GM12878 (cell line): Measurements from ENCODE around the gene RMI2. TPM values are rescaled to one million over a fixed set of nuclear protein-coding genes. Genes with fewer than 3 reads are reported as not detected.
"Not testable (repeated sequence)": the region's sequence is repeated elsewhere in the genome, so short reads cannot be mapped to it uniquely, and the experiment has no call there.

Experiments
- ATAC-seq: fragments of 200-7000 bp; cut with Tn5 transposase; 3 replicates; pipeline ENCODE4 v1.9.1; 2020; ENCODE audit warnings: mild to moderate bottlenecking, moderate library complexity
- BruUV-seq: library from RNA; stranded (reverse); fragments of 400-500 nt; replicated peaks from 2 replicates; lab custom pipeline; 2021; lab: Mats Ljungman, UMichigan
- CTCF ChIA-PET: fragments of 300-600 bp; sonication (Branson Sonifier 250); formaldehyde crosslinking; extraction: SDS; loops from one replicate; lab custom pipeline; 2021; ENCODE audit warnings: inconsistent platforms; lab: Yijun Ruan, JAX
- POLR2A ChIA-PET: fragments of 350-600 bp; formaldehyde crosslinking; extraction: SDS; loops from one replicate; lab custom pipeline; 2021; ENCODE audit warnings: inconsistent platforms; lab: Charles Lee
- RAD21 ChIA-PET: fragments of 300-600 bp; sonication (Branson Sonifier 250); formaldehyde crosslinking; loops from one replicate; lab custom pipeline; 2023; ENCODE audit warnings: antibody characterized with exemption; ENCODE audit not compliant: unreplicated experiment; lab: Charles Lee
- SMC1A ChIA-PET: fragments of 300-600 bp; sonication (Branson Sonifier 250); formaldehyde crosslinking; loops from one replicate; lab custom pipeline; 2023; ENCODE audit not compliant: unreplicated experiment, uncharacterized antibody; lab: Charles Lee
- DNase-seq: peaks from one replicate; pipeline ENCODE4 v3.0.0-alpha.2; 2011; ENCODE audit warnings: low read depth, low spot score
- FAIRE-seq: peaks from 3 replicates; lab custom pipeline; 2011; peaks lifted over from hg19 to GRCh38; lab: Jason Lieb, UNC
- H2AFZ ChIP-seq: 2 replicates; pipeline ENCODE4 v1.6.0; 2011; ENCODE audit warnings: low read depth, low read length, control low read depth; ENCODE audit not compliant: control insufficient read depth
- H3K27ac ChIP-seq: 2 replicates; pipeline ENCODE4 v1.5.1; 2011; ENCODE audit warnings: control low read depth; ENCODE audit not compliant: control insufficient read depth, insufficient read depth
- H3K27me3 ChIP-seq, 2 experiments: replicated peaks in 1 of 2; 2 replicates each; pipeline versions ENCODE4 v1.6.0 to v1.6.1; 2011; ENCODE audit warnings: low read length in 1 of 2; ENCODE audit not compliant: control insufficient read depth in 2 of 2, insufficient read depth in 2 of 2
- H3K36me3 ChIP-seq, 2 experiments: 2 replicates each; pipeline ENCODE4 v1.5.1; 2011; ENCODE audit warnings: low read length in 1 of 2; ENCODE audit not compliant: control insufficient read depth in 2 of 2, insufficient read depth in 2 of 2
- H3K4me1 ChIP-seq: 2 replicates; pipeline ENCODE4 v1.6.1; 2011; ENCODE audit warnings: mild to moderate bottlenecking, low read length, moderate library complexity, mixed read lengths; ENCODE audit not compliant: control insufficient read depth, insufficient read depth
- H3K4me2 ChIP-seq: 2 replicates; pipeline ENCODE4 v1.6.0; 2011; ENCODE audit warnings: control low read depth; ENCODE audit not compliant: control insufficient read depth, insufficient read depth
- H3K4me3 ChIP-seq: fragments of 200-600 bp; sonication (generic); 2 replicates; pipeline ENCODE4 v1.5.1; 2016
- H3K79me2 ChIP-seq: 2 replicates; pipeline ENCODE4 v1.6.0; 2011; ENCODE audit warnings: low read length; ENCODE audit not compliant: control insufficient read depth, insufficient read depth
- H3K9ac ChIP-seq: 2 replicates; pipeline ENCODE4 v1.8.0; 2011; ENCODE audit warnings: low read length, control low read depth, mixed read lengths; ENCODE audit not compliant: control insufficient read depth, insufficient read depth
- H3K9me3 ChIP-seq: replicated peaks from 3 replicates; pipeline ENCODE4 v1.5.1; 2011; ENCODE audit warnings: mild to moderate bottlenecking, low read length; ENCODE audit not compliant: control insufficient read depth, insufficient read depth
- H4K20me1 ChIP-seq: 2 replicates; pipeline ENCODE4 v1.6.0; 2011; ENCODE audit not compliant: control insufficient read depth, insufficient read depth
- BACH1 ChIP-seq: fragments of 450-650 bp; IDR thresholded peaks from 2 replicates; pipeline ENCODE4 v1.6.1; 2017; ENCODE audit warnings: mild to moderate bottlenecking, borderline replicate concordance
- CREM ChIP-seq: IDR thresholded peaks from 2 replicates; pipeline ENCODE4 v1.6.1; 2014; ENCODE audit warnings: antibody characterized with exemption, low read depth
- EED ChIP-seq: sonication (generic); IDR thresholded peaks from 2 replicates; pipeline ENCODE4 v1.6.1; 2016; ENCODE audit warnings: antibody characterized with exemption, low read depth
- ETV6 ChIP-seq, 2 experiments: fragments of 450-650 bp in 1 of 2; IDR thresholded peaks in 1 of 2; conservative IDR thresholded peaks in 1 of 2; 2 replicates each; pipeline ENCODE4 v1.6.1; 2014; ENCODE audit warnings: antibody characterized with exemption in 1 of 2, borderline replicate concordance in 1 of 2, low read depth in 1 of 2, mild to moderate bottlenecking in 1 of 2, moderate library complexity in 1 of 2
- HDGF ChIP-seq: fragments of 450-650 bp; IDR thresholded peaks from 2 replicates; pipeline ENCODE4 v1.6.1; 2016; ENCODE audit warnings: antibody characterized with exemption
- JUNB ChIP-seq: IDR thresholded peaks from 2 replicates; pipeline ENCODE4 v1.6.1; 2016; ENCODE audit warnings: antibody characterized with exemption, mild to moderate bottlenecking
- NR2F1 ChIP-seq: fragments of 450-650 bp; conservative IDR thresholded peaks from 2 replicates; pipeline ENCODE4 v1.6.1; 2017; ENCODE audit warnings: mild to moderate bottlenecking
- POU2F2 ChIP-seq: IDR thresholded peaks from 3 replicates; pipeline ENCODE4 v1.6.1; 2011; ENCODE audit warnings: low read depth, mild to moderate bottlenecking, low read length, borderline replicate concordance
- RB1 ChIP-seq: fragments of 450-650 bp; formaldehyde crosslinking; IDR thresholded peaks from 2 replicates; pipeline ENCODE4 v1.6.1; 2017; ENCODE audit warnings: mild to moderate bottlenecking, borderline replicate concordance
- SP1 ChIP-seq: IDR thresholded peaks from one replicate; pipeline ENCODE4 v1.6.1; 2011; ENCODE audit warnings: low read depth, low read length
- TCF7 ChIP-seq: IDR thresholded peaks from 2 replicates; pipeline ENCODE4 v1.6.1; 2014; ENCODE audit warnings: antibody characterized with exemption, borderline replicate concordance
- ZBED1 ChIP-seq: IDR thresholded peaks from 2 replicates; pipeline ENCODE4 v1.6.1; 2016; ENCODE audit warnings: borderline replicate concordance
- ZNF207 ChIP-seq: fragments of 450-650 bp; IDR thresholded peaks from 2 replicates; pipeline ENCODE4 v1.6.1; 2014; ENCODE audit warnings: antibody characterized with exemption, mild to moderate bottlenecking, borderline replicate concordance
- WGBS: methylation state at CpG from one replicate; pipeline ENCODE4 v1.1.6; 2016; ENCODE audit warnings: low lambda C conversion rate; ENCODE audit not compliant: insufficient replicate concordance, insufficient coverage; ENCODE audit errors: missing lambda C conversion rate; 5-methylcytosine and 5-hydroxymethylcytosine counted together
- in situ Hi-C: fragments of 300-500 bp; cut with MboI; formaldehyde crosslinking; loops from 9 replicates; pipeline ENCODE4 v1.14.3; 2018; ENCODE audit warnings: mixed read lengths
- intact Hi-C: fragments of 100-400 bp; cut with micrococcal nuclease; formaldehyde crosslinking; loops from one replicate; pipeline ENCODE4 v1.14.2; 2022; ENCODE audit not compliant: unreplicated experiment
- polyA plus RNA-seq, 11 experiments: library from polyadenylated mRNA; depleted of rRNA in 4 of 11; unstranded in 6 of 11; stranded (reverse) in 5 of 11; fragments of >200 nt; fragmentation: Nextera tagmentation in 4 of 11; fragmentation: Illumina TruSeq in 1 of 11; extraction: Ambion mirVana in 4 of 11; extraction: Trizol in 1 of 11; gene quantifications; 1 replicate in 1 of 11; 2 replicates in 10 of 11; pipeline versions ENCODE4 v1.2.1 to v1.2.3, GENCODE V29; 2011 to 2016; ENCODE audit warnings: inconsistent platforms in 2 of 11, missing spikeins in 2 of 11, low read depth in 1 of 11
- total RNA-seq, 4 experiments: library from RNA; depleted of rRNA in 3 of 4; stranded (reverse); fragments of >200 nt in 3 of 4; fragmentation: Illumina TruSeq in 1 of 4; extraction: Trizol in 1 of 4; gene quantifications; 2 replicates each; pipeline versions ENCODE4 v1.2.1 to v1.2.3, GENCODE V29; 2013 to 2021
- TF ChIP-seq, protein P1 (sequence below): fragments of 450-650 bp; IDR thresholded peaks from 2 replicates; pipeline ENCODE4 v1.6.1; 2017; ENCODE audit warnings: mild to moderate bottlenecking
- TF ChIP-seq, protein P2 (sequence below): fragments of 450-650 bp; IDR thresholded peaks from 2 replicates; pipeline ENCODE4 v1.6.1; 2016; ENCODE audit warnings: mild to moderate bottlenecking
- TF ChIP-seq, protein P3 (sequence below): fragments of 450-650 bp; IDR thresholded peaks from 2 replicates; pipeline ENCODE4 v1.6.1; 2017; ENCODE audit warnings: mild to moderate bottlenecking, low read depth, inconsistent platforms; ENCODE audit not compliant: poor library complexity, severe bottlenecking
- TF ChIP-seq, protein P4 (sequence below): IDR thresholded peaks from 2 replicates; pipeline ENCODE4 v1.6.1; 2012; ENCODE audit warnings: low read length, inconsistent platforms

The RMI2 gene
- total and polyA plus RNA-seq, 10 of the 15 experiments (the other 5 are each of a cell fraction or from before 2014, with no cell fraction given): 9.6 to 68.8 (median 32.1) TPM

DNA sequence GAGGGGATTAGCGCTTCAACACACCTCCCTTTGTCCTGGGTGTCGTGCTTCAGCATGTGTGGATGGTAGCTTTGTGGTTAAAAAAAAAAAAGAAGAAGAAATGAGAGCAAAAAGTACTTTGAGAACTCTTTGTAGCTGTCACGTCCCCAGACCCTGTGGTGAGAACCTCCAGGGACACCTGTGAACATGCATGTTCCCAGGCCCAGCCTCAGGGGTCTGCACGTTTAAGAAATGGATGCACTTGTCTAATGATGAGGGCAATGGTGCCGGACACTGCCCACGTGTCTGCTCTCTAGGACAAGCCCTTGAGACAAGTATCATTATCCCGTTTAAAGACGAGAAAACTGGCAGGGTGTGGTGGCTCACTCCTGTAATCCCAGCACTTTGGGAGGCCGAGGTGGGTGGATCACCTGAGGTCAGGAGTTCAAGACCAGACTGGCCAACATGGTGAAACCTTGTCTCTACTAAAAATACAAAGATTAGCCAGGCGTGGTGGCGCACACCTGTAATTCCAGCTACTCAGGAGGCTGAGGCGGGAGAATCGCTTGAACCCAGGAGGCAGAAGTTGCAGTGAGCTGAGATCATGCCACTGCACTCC is 46.2 kb upstream of the RMI2 start:
- Histone ChIP-seq H3K4me1 (peaks cover 60% of the 10 kb centered on the region), H3K9ac (peak overlapping the region; percentile 69), H3K27ac (peak overlapping the region; percentile 91), H2AFZ (peak overlapping the region; percentile 45; the same call in 1 of the 2 replicates), H3K4me2 (peak overlapping the region; percentile 46)
- intact Hi-C loops: loop anchor here (1.0 to 5.0 kb wide), 5 partner anchors 12 to 334 kb away; no protein-coding TSS in a partner anchor
- FAIRE-seq, H4K20me1 ChIP-seq, H3K36me3 ChIP-seq, in situ Hi-C loops, H3K4me3 ChIP-seq, H3K79me2 ChIP-seq, H3K27me3 ChIP-seq, BruUV-seq, H3K9me3 ChIP-seq: not testable (repeated sequence)
- peak; percentile 91 for DNase-seq
- POLR2A ChIA-PET: interaction anchor here (0.8 to 6.0 kb wide), 13 partner anchors 11 to 350 kb away, joined by 3 to 85 read pairs (median 6); partner anchors contain the start of gene SOCS1
- RAD21 ChIA-PET: interaction anchor here (0.7 to 6.8 kb wide), 25 partner anchors 12 to 350 kb away, joined by 3 to 206 read pairs (median 13); partner anchors contain the start of gene SOCS1
- CTCF ChIA-PET: interaction anchor here (0.6 to 7.4 kb wide), 14 partner anchors 11 to 333 kb away, joined by 3 to 104 read pairs (median 6); partner anchors contain the start of gene SOCS1
- peak; percentile 53 for ATAC-seq
- WGBS: 58% methylated on average over 13 of the region's 13 CpGs
- SMC1A ChIA-PET: interaction anchor here (0.9 to 8.4 kb wide), 26 partner anchors 11 to 348 kb away, joined by 3 to 194 read pairs (median 8); partner anchors contain the start of genes PRM2, SOCS1 and TNP2
- TF ChIP-seq NR2F1 (peak; percentile 75), ETV6 (conservative IDR thresholded peaks at IDR 0.05 in 1 of 2, IDR thresholded peaks at IDR 0.05 in 1 of 2; ENCODE audit: borderline replicate concordance in 1 of 2, low read depth in 1 of 2) (peak in 1 of 2 experiments; percentile 64; a peak in 1 of 4 replicates), HDGF (peak; percentile 86), ZNF207 (peak; percentile 89; the same call in 1 of the 2 replicates), ZBED1 (peak; percentile 96), EED (peak; percentile 81), JUNB (peak; percentile 35), CREM (peak; percentile 88), POU2F2 (peak; percentile 87; the same call in 1 of the 3 replicates), RB1 (peak; percentile 100), BACH1 (peak; percentile 43; the same call in 1 of the 2 replicates), SP1 (peak; percentile 78), TCF7 (peak; percentile 72)
- TF ChIP-seq, protein P1, sequence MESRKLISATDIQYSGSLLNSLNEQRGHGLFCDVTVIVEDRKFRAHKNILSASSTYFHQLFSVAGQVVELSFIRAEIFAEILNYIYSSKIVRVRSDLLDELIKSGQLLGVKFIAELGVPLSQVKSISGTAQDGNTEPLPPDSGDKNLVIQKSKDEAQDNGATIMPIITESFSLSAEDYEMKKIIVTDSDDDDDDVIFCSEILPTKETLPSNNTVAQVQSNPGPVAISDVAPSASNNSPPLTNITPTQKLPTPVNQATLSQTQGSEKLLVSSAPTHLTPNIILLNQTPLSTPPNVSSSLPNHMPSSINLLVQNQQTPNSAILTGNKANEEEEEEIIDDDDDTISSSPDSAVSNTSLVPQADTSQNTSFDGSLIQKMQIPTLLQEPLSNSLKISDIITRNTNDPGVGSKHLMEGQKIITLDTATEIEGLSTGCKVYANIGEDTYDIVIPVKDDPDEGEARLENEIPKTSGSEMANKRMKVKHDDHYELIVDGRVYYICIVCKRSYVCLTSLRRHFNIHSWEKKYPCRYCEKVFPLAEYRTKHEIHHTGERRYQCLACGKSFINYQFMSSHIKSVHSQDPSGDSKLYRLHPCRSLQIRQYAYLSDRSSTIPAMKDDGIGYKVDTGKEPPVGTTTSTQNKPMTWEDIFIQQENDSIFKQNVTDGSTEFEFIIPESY: 0 out of 2 replicates have a peak, but pooled peaks have one; percentile 47
- TF ChIP-seq, protein P2, sequence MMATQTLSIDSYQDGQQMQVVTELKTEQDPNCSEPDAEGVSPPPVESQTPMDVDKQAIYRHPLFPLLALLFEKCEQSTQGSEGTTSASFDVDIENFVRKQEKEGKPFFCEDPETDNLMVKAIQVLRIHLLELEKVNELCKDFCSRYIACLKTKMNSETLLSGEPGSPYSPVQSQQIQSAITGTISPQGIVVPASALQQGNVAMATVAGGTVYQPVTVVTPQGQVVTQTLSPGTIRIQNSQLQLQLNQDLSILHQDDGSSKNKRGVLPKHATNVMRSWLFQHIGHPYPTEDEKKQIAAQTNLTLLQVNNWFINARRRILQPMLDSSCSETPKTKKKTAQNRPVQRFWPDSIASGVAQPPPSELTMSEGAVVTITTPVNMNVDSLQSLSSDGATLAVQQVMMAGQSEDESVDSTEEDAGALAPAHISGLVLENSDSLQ: peak; percentile 80
- TF ChIP-seq, protein P3, sequence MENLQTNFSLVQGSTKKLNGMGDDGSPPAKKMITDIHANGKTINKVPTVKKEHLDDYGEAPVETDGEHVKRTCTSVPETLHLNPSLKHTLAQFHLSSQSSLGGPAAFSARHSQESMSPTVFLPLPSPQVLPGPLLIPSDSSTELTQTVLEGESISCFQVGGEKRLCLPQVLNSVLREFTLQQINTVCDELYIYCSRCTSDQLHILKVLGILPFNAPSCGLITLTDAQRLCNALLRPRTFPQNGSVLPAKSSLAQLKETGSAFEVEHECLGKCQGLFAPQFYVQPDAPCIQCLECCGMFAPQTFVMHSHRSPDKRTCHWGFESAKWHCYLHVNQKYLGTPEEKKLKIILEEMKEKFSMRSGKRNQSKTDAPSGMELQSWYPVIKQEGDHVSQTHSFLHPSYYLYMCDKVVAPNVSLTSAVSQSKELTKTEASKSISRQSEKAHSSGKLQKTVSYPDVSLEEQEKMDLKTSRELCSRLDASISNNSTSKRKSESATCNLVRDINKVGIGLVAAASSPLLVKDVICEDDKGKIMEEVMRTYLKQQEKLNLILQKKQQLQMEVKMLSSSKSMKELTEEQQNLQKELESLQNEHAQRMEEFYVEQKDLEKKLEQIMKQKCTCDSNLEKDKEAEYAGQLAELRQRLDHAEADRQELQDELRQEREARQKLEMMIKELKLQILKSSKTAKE: peak; percentile 47
- TF ChIP-seq, protein P4, sequence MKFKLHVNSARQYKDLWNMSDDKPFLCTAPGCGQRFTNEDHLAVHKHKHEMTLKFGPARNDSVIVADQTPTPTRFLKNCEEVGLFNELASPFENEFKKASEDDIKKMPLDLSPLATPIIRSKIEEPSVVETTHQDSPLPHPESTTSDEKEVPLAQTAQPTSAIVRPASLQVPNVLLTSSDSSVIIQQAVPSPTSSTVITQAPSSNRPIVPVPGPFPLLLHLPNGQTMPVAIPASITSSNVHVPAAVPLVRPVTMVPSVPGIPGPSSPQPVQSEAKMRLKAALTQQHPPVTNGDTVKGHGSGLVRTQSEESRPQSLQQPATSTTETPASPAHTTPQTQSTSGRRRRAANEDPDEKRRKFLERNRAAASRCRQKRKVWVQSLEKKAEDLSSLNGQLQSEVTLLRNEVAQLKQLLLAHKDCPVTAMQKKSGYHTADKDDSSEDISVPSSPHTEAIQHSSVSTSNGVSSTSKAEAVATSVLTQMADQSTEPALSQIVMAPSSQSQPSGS: peak; percentile 98
